GM23338 (cell line): ENCODE measurements around the gene MAP1LC3B2. TPM values are rescaled to one million over a fixed set of nuclear protein-coding genes. Genes with fewer than 3 reads are reported as not detected.

Experiments
- ATAC-seq: fragments of 200-7000 bp; cut with Tn5 transposase; 3 replicates; pipeline ENCODE4 v1.9.1; 2020
- DNase-seq: peaks from one replicate; pipeline ENCODE4 v3.0.0-alpha.2; 2015; ENCODE audit warnings: low spot score
- H2AFZ ChIP-seq: fragments of 200-600 bp; sonication (generic); 2 replicates; pipeline ENCODE4 v1.8.0; 2016; ENCODE audit warnings: antibody characterized with exemption, mild to moderate bottlenecking, moderate library complexity
- H3F3A ChIP-seq: fragments of 200-600 bp; sonication (generic); replicated peaks from 2 replicates; pipeline ENCODE4 v1.8.0; 2017; ENCODE audit warnings: antibody characterized with exemption, mixed run types, low read depth
- H3K27ac ChIP-seq: fragments of 200-600 bp; sonication (generic); 2 replicates; pipeline ENCODE4 v1.6.1; 2016; ENCODE audit warnings: low read depth
- H3K27me3 ChIP-seq: fragments of 200-600 bp; sonication (generic); 2 replicates; pipeline ENCODE4 v1.8.0; 2016; ENCODE audit warnings: mild to moderate bottlenecking, mixed run types, moderate library complexity; ENCODE audit not compliant: insufficient read depth
- H3K36me3 ChIP-seq: fragments of 200-600 bp; sonication (generic); 2 replicates; pipeline ENCODE4 v1.8.0; 2016; ENCODE audit warnings: mild to moderate bottlenecking; ENCODE audit not compliant: insufficient read depth
- H3K4me1 ChIP-seq: fragments of 200-600 bp; sonication (generic); 2 replicates; pipeline ENCODE4 v1.8.0; 2016; ENCODE audit warnings: mild to moderate bottlenecking, moderate library complexity; ENCODE audit not compliant: insufficient read depth
- H3K4me2 ChIP-seq: fragments of 200-600 bp; sonication (generic); 2 replicates; pipeline ENCODE4 v1.7.1; 2017; ENCODE audit warnings: mixed run types
- H3K4me3 ChIP-seq: fragments of 200-600 bp; sonication (generic); 2 replicates; pipeline ENCODE4 v1.6.1; 2016; ENCODE audit warnings: mixed run types
- H3K79me2 ChIP-seq: fragments of 200-600 bp; sonication (generic); replicated peaks from 2 replicates; pipeline ENCODE4 v1.8.0; 2017; ENCODE audit warnings: mild to moderate bottlenecking; ENCODE audit not compliant: insufficient read depth
- H3K9me2 ChIP-seq: fragments of 200-600 bp; sonication (generic); 2 replicates; pipeline ENCODE4 v1.8.0; 2017; ENCODE audit not compliant: insufficient read depth
- H4K20me1 ChIP-seq: fragments of 200-600 bp; sonication (generic); replicated peaks from 2 replicates; pipeline ENCODE4 v1.8.0; 2017; ENCODE audit warnings: mild to moderate bottlenecking; ENCODE audit not compliant: insufficient read depth
- H3K27ac Mint-ChIP-seq: 2 replicates; pipeline ENCODE4 v1.8.0; 2020; ENCODE audit warnings: inconsistent platforms, mild to moderate bottlenecking, moderate library complexity, mixed read lengths
- H3K27me3 Mint-ChIP-seq: 3 replicates; pipeline ENCODE4 v1.8.0; 2022; ENCODE audit warnings: low read depth, mild to moderate bottlenecking, moderate library complexity, mixed read lengths, inconsistent platforms; ENCODE audit not compliant: insufficient read depth, poor library complexity
- H3K36me3 Mint-ChIP-seq: 3 replicates; pipeline ENCODE4 v1.8.0; 2021; ENCODE audit warnings: low read depth, mild to moderate bottlenecking, inconsistent platforms, moderate library complexity, mixed read lengths
- H3K4me1 Mint-ChIP-seq: 3 replicates; pipeline ENCODE4 v1.8.0; 2020; ENCODE audit warnings: mild to moderate bottlenecking, inconsistent platforms, mixed read lengths
- H3K4me3 Mint-ChIP-seq: 3 replicates; pipeline ENCODE4 v1.8.0; 2021; ENCODE audit warnings: moderate library complexity, mild to moderate bottlenecking, inconsistent platforms, mixed read lengths
- H3K9me3 Mint-ChIP-seq: 3 replicates; pipeline ENCODE4 v1.8.0; 2020; ENCODE audit warnings: moderate library complexity, mild to moderate bottlenecking, inconsistent platforms, mixed read lengths
- CREB1 ChIP-seq: fragments of 250-450 bp; sonication (Bioruptor Pico); IDR thresholded peaks from 2 replicates; pipeline ENCODE4 v1.5.0; 2020; ENCODE audit warnings: low read depth, mild to moderate bottlenecking, moderate library complexity
- EZH2 ChIP-seq: fragments of 200-600 bp; sonication (generic); IDR thresholded peaks from one replicate; pipeline ENCODE4 v1.8.0; 2017; ENCODE audit warnings: antibody characterized with exemption, mild to moderate bottlenecking, low read depth; ENCODE audit not compliant: unreplicated experiment
- EZH2phosphoT487 ChIP-seq: fragments of 200-600 bp; sonication (generic); IDR thresholded peaks from one replicate; pipeline ENCODE4 v1.8.1; 2018; ENCODE audit warnings: antibody characterized with exemption; ENCODE audit not compliant: unreplicated experiment
- JUNB ChIP-seq: IDR thresholded peaks from one replicate; pipeline ENCODE4 v1.6.1; 2016; ENCODE audit warnings: antibody characterized with exemption; ENCODE audit not compliant: unreplicated experiment
- NANOG ChIP-seq: IDR thresholded peaks from 2 replicates; pipeline ENCODE4 v1.6.1; 2016; ENCODE audit warnings: antibody characterized with exemption, borderline replicate concordance
- STAT1 ChIP-seq: IDR thresholded peaks from one replicate; pipeline ENCODE4 v1.6.1; 2016; ENCODE audit warnings: antibody characterized with exemption; ENCODE audit not compliant: unreplicated experiment
- ZNF331 ChIP-seq: fragments of 250-450 bp; sonication (Bioruptor Pico); IDR thresholded peaks from 2 replicates; pipeline ENCODE4 v1.5.0; 2020; ENCODE audit warnings: low read depth, mild to moderate bottlenecking, moderate library complexity
- polyA plus RNA-seq: library from polyadenylated mRNA; unstranded; fragments of >200 nt; fragmentation: Nextera tagmentation; extraction: Ambion mirVana; gene quantifications from 2 replicates; pipeline ENCODE4 v1.2.1, GENCODE V29; 2016
- total RNA-seq: library from RNA; depleted of rRNA; stranded (reverse); fragments of >200 nt; shearing (Covaris generic); gene quantifications from 2 replicates; pipeline ENCODE4 v1.2.3, GENCODE V29; 2014
- TF ChIP-seq, protein P1 (sequence below): IDR thresholded peaks from one replicate; pipeline ENCODE4 v1.6.1; 2018; ENCODE audit warnings: antibody characterized with exemption; ENCODE audit not compliant: unreplicated experiment
- TF ChIP-seq, protein P2 (sequence below), 2 experiments: fragments of 200-600 bp in 1 of 2; sonication (generic) in 1 of 2; conservative IDR thresholded peaks; 2 replicates each; pipeline versions ENCODE4 v1.5.1 to v1.6.1; 2016 to 2017; ENCODE audit warnings: antibody characterized with exemption in 2 of 2, low read depth in 2 of 2, mild to moderate bottlenecking in 2 of 2, moderate library complexity in 1 of 2
- TF ChIP-seq, protein P3 (sequence below): fragments of 250-450 bp; sonication (Bioruptor Pico); IDR thresholded peaks from 2 replicates; pipeline ENCODE4 v1.5.0; 2020; ENCODE audit warnings: mild to moderate bottlenecking, moderate library complexity

The MAP1LC3B2 gene
- total and polyA plus RNA-seq, 2 experiments from 2014 or later = 1.3 to 6.7 TPM

DNA sequence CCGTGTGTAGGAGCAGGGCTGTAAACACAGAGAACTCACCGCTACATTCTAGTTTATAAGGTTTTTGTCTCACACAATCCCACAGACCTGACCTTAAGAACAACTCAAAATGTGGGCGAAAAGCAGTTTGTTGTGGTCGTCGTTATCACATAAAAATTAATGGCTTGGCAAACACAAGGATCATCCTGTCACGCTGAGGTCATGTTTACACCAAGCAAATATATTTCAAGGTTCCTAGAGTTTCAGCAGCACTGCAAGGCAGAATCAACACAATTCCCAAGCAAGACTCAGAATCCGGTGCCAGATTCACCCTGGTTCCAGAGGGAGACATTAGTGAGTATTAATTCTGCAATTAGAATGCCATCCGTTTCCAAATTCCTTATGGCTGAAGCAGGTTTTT lies 30.1 kb upstream of the MAP1LC3B2 start (continued):
- TF ChIP-seq, protein P1, sequence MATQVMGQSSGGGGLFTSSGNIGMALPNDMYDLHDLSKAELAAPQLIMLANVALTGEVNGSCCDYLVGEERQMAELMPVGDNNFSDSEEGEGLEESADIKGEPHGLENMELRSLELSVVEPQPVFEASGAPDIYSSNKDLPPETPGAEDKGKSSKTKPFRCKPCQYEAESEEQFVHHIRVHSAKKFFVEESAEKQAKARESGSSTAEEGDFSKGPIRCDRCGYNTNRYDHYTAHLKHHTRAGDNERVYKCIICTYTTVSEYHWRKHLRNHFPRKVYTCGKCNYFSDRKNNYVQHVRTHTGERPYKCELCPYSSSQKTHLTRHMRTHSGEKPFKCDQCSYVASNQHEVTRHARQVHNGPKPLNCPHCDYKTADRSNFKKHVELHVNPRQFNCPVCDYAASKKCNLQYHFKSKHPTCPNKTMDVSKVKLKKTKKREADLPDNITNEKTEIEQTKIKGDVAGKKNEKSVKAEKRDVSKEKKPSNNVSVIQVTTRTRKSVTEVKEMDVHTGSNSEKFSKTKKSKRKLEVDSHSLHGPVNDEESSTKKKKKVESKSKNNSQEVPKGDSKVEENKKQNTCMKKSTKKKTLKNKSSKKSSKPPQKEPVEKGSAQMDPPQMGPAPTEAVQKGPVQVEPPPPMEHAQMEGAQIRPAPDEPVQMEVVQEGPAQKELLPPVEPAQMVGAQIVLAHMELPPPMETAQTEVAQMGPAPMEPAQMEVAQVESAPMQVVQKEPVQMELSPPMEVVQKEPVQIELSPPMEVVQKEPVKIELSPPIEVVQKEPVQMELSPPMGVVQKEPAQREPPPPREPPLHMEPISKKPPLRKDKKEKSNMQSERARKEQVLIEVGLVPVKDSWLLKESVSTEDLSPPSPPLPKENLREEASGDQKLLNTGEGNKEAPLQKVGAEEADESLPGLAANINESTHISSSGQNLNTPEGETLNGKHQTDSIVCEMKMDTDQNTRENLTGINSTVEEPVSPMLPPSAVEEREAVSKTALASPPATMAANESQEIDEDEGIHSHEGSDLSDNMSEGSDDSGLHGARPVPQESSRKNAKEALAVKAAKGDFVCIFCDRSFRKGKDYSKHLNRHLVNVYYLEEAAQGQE = no peak

DNA sequence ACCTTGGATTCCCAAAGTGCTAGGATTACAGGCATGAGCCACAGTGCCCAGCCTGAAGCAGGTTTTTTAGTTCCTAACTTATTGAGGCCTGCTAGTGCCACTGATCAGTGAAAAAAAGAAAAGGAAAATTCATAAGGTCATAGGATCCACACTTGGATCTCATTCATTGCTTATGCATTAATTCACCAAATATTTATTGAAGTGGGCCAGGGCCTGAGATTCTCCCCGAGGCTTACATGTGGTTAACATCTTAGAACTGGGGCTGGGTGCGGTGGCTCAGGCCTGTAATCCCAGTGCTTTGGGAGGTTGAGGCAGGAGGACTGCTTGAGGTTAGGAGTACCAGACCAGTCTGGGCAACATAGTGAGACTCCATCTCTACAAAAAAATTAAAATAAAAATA lies 29.5 kb upstream of the MAP1LC3B2 start:
- Mint-ChIP-seq H3K4me1 (peaks cover 35% of the 10 kb centered on the region), H3K27me3 (peaks cover 12% of the 10 kb centered on the region), H3K4me3 (no peak overlapping the region), H3K9me3 (no peaks in the 10 kb centered on the region), H3K36me3 (no peaks in the 10 kb centered on the region), H3K27ac (no peak overlapping the region)
- Histone ChIP-seq H3K79me2 (no peaks in the 10 kb centered on the region), H3K4me2 (no peak overlapping the region), H3K4me3 (no peak overlapping the region), H3K27me3 (no peaks in the 10 kb centered on the region), H3K27ac (no peak overlapping the region), H3K9me2 (0 out of 2 replicates have a peak, but pooled peaks cover 3% of the 10 kb centered on the region), H3K36me3 (no peaks in the 10 kb centered on the region), H4K20me1 (no peaks in the 10 kb centered on the region), H2AFZ (no peak overlapping the region), H3K4me1 (peaks cover 18% of the 10 kb centered on the region), H3F3A (0 out of 2 replicates have a peak, but pooled peaks cover 4% of the 10 kb centered on the region)
- DNase-seq (no peak), ATAC-seq (no peak)
- TF ChIP-seq ZNF331 (CRISPR knock-in tag) (no peak), STAT1 (no peak), NANOG (no peak), CREB1 (no peak), JUNB (no peak), EZH2 (no peak), EZH2phosphoT487 (no peak)
- TF ChIP-seq, protein P2, sequence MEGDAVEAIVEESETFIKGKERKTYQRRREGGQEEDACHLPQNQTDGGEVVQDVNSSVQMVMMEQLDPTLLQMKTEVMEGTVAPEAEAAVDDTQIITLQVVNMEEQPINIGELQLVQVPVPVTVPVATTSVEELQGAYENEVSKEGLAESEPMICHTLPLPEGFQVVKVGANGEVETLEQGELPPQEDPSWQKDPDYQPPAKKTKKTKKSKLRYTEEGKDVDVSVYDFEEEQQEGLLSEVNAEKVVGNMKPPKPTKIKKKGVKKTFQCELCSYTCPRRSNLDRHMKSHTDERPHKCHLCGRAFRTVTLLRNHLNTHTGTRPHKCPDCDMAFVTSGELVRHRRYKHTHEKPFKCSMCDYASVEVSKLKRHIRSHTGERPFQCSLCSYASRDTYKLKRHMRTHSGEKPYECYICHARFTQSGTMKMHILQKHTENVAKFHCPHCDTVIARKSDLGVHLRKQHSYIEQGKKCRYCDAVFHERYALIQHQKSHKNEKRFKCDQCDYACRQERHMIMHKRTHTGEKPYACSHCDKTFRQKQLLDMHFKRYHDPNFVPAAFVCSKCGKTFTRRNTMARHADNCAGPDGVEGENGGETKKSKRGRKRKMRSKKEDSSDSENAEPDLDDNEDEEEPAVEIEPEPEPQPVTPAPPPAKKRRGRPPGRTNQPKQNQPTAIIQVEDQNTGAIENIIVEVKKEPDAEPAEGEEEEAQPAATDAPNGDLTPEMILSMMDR (conservative IDR thresholded peaks at IDR 0.05; ENCODE audit: low read depth in 2 of 2) = no peak
- TF ChIP-seq, protein P3, sequence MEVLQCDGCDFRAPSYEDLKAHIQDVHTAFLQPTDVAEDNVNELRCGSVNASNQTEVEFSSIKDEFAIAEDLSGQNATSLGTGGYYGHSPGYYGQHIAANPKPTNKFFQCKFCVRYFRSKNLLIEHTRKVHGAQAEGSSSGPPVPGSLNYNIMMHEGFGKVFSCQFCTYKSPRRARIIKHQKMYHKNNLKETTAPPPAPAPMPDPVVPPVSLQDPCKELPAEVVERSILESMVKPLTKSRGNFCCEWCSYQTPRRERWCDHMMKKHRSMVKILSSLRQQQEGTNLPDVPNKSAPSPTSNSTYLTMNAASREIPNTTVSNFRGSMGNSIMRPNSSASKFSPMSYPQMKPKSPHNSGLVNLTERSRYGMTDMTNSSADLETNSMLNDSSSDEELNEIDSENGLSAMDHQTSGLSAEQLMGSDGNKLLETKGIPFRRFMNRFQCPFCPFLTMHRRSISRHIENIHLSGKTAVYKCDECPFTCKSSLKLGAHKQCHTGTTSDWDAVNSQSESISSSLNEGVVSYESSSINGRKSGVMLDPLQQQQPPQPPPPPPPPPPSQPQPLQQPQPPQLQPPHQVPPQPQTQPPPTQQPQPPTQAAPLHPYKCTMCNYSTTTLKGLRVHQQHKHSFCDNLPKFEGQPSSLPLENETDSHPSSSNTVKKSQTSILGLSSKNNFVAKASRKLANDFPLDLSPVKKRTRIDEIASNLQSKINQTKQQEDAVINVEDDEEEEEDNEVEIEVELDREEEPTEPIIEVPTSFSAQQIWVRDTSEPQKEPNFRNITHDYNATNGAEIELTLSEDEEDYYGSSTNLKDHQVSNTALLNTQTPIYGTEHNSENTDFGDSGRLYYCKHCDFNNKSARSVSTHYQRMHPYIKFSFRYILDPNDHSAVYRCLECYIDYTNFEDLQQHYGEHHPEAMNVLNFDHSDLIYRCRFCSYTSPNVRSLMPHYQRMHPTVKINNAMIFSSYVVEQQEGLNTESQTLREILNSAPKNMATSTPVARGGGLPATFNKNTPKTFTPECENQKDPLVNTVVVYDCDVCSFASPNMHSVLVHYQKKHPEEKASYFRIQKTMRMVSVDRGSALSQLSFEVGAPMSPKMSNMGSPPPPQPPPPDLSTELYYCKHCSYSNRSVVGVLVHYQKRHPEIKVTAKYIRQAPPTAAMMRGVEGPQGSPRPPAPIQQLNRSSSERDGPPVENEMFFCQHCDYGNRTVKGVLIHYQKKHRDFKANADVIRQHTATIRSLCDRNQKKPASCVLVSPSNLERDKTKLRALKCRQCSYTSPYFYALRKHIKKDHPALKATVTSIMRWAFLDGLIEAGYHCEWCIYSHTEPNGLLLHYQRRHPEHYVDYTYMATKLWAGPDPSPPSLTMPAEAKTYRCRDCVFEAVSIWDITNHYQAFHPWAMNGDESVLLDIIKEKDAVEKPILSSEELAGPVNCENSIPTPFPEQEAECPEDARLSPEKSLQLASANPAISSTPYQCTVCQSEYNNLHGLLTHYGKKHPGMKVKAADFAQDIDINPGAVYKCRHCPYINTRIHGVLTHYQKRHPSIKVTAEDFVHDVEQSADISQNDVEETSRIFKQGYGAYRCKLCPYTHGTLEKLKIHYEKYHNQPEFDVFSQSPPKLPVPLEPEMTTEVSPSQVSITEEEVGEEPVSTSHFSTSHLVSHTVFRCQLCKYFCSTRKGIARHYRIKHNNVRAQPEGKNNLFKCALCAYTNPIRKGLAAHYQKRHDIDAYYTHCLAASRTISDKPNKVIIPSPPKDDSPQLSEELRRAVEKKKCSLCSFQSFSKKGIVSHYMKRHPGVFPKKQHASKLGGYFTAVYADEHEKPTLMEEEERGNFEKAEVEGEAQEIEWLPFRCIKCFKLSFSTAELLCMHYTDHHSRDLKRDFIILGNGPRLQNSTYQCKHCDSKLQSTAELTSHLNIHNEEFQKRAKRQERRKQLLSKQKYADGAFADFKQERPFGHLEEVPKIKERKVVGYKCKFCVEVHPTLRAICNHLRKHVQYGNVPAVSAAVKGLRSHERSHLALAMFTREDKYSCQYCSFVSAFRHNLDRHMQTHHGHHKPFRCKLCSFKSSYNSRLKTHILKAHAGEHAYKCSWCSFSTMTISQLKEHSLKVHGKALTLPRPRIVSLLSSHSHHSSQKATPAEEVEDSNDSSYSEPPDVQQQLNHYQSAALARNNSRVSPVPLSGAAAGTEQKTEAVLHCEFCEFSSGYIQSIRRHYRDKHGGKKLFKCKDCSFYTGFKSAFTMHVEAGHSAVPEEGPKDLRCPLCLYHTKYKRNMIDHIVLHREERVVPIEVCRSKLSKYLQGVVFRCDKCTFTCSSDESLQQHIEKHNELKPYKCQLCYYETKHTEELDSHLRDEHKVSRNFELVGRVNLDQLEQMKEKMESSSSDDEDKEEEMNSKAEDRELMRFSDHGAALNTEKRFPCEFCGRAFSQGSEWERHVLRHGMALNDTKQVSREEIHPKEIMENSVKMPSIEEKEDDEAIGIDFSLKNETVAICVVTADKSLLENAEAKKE (CRISPR knock-in tag) = no peak
- TF ChIP-seq, protein P1 = no peak
